Measurements from ENCODE around the gene SYNDIG1.

Gene SYNDIG1

DNA sequence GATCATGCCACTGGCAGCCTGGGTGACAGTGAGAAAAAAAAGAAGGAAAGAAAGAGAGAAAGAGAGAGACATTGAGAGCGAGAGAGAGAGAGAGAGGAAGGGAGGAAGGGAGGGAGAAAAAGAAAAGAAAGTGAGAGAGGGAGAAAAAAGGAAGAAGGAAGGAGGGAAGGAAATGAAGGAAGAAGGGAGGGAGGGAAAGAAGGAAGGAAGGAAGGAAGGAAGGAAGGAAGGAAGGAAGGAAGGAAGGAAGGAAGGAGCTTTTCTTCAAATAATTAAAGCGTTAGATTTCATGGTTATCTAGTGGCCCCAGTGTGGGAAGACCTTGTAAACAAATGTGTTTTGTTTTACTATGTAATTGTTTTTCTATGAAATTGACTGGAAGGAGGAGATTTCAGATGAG, 170.8 kb downstream of the SYNDIG1 start:
- no peak for DNase-seq

- no peak for DNase-seq
Observed at GRCh38 chr20:24640686-24641085, 171.3 kb downstream of the SYNDIG1 start.

- no peak for DNase-seq
Observed at GRCh38 chr20:24643731-24644626, 174.6 kb downstream of the SYNDIG1 start.

GRCh38 chr20:24646321-24646720, 176.9 kb downstream of the SYNDIG1 start:
- DNase-seq, result no peak

DNA sequence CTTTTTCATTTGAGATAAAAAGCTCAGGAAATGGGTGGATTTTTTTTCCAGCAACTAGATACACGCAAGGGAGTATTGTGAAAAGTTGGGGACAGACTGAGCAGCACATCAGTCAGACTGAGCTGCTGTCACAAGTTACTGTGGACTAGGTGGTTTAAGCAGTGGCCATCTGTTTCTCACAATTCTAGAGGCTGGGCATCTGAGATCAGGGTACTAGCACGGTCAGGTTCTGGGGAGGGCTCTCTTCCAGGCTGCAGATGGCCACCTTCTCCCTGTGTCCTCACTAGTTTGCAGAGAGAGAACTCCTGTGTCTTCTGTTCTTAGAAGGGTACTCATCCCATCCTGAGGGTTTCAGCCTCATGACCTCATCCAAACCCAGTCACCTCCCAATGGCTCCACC, 178.3 kb downstream of the SYNDIG1 start:
- DNase-seq, result no peak

DNA sequence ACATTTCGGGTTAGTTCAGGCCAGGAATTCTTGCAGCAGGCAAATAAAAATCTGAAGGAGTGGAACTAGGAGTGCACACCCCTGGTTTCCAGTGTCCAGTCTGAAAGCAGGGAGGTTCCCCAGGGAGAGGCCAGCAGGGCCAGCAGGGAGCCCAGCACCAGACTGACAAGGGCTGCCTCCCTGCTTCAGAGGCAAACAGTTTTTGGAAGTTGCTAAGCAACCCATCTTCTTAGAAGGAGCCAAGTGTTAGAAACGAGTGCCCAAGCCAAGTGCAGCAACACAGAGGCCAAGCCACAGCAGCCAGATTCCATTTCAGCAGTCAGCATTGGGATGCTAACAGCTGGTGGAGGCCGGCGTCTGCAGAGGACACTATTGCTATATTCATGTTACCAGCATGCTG, 179.1 kb downstream of the SYNDIG1 start:
- no peak for DNase-seq

GRCh38 chr20:24648919-24649318, 179.5 kb downstream of the SYNDIG1 start:
- no peak for DNase-seq

DNA sequence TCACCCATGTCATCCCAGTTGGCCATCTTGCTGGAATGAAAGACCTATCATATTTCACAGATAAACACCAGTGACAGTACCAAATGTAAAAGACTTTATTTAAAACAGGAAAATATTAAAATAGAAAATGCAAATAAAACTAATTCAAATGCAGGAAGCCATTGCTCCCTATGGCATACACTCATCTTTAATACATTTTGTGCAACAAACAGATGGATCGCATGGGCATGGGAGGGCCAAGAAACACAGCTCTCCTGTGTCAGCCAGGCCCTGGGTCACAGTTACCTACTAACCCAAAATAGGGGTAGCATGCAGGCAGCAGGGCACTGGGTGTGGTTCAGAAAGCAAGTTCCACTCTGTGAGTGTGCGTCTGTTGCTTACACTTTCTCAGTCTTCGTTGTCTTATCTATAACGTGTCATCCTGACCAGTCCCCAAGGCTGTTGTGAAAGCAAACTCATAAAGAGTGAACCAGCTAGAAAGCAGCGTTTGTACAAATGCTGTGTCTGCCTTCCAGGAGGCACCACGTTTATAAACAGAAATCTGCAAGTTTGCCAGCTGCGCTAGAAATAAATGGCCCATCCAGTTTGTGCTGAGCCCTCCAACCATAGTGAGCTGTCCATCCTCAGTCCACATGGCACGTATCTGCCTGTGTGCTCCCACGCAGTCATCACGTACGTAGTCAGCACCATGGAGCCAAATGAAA, 180.5 kb downstream of the SYNDIG1 start:
- DNase-seq, result no peak

DNA sequence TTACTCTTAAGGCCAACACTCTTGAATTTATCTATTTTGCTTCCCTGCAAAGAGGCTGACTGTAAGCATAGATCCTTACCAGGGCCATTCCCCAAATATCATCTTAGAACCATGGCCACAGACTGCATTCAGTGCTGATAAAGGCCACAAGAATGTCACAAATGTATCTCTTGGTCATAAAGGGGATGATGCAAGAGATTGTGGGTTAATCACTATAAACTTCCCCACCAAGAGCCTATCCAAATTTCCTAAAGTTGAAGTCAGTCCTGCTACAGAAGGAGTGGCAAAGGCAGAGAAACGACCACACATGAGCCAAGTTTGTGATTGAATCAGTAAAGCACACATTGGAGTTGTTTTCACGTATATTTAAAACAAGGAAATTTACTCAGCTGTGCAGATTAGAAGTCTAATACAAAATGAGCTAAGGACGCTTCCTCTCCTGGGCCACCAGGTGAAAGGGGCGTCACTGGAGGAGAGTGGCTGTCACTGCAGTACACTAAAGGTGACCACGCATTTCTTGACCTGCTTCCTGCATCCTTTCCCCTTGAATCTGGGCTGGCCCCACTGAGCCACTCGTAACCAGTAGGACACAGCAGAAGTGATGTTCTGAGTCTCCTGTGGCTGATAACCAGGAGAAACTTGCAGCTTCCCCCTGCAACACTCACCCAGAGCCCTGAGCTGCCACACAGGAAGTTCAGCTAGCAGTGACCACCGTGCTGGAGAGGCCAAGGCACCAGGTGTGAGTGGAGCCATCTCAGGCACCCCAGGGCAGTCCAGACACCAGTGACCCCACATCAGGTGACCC, 181.9 kb downstream of the SYNDIG1 start:
- no peak for DNase-seq

- no peak for DNase-seq
Observed at GRCh38 chr20:24651976-24652345, 182.5 kb downstream of the SYNDIG1 start.

- DNase-seq, result no peak
Observed at GRCh38 chr20:24653306-24653705, 183.9 kb downstream of the SYNDIG1 start.

- no peak for DNase-seq
Observed at GRCh38 chr20:24654425-24654824, 185.0 kb downstream of the SYNDIG1 start.

GRCh38 chr20:24656391-24656790, 187.0 kb downstream of the SYNDIG1 start:
- no peak for DNase-seq

GRCh38 chr20:24657196-24657595, 187.8 kb downstream of the SYNDIG1 start:
- no peak for DNase-seq

- no peak for DNase-seq
Observed at GRCh38 chr20:24657878-24658620, 188.6 kb downstream of the SYNDIG1 start.

GRCh38 chr20:24658920-24659660, 189.7 kb downstream of the SYNDIG1 start:
- no peak for DNase-seq

DNA sequence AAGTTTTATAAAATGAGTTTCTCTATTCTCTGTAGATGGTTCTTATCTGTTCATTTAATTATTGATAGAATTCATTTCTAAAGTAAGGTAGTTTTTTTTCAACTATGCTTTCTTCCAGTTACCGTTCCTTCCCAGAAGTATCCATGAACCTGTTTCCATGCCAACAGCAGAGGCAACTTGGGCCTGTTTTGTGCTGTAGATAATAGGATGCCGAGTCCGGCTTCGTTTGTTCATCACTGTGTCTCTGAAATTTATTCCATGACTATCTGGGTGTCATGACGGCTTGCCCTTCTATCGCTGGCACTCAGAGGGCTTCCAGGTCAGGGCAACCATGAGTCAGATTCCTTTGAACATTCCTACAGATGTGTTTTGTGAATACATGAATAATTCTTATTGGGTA, 190.4 kb downstream of the SYNDIG1 start:
- DNase-seq, result no peak

DNA sequence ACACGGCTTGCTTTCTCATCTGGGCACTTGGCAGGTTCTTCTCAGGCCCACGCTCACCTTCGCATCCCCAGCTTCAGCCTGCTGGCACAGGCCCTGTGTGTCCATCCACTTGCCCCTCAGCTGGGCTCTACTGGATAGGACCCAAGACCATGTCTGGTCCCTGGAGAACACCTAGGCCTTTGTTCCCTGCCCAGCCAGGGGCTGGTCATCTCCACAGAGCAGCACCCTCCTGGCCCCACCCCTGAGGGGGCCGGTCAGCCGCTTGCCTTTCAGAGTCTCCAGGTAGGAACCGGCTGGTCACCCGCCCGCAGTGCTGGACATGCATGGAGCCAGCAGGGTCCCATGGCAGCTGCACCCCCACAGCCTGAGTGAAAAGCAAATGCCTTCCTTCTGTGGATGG, 191.2 kb downstream of the SYNDIG1 start:
- no peak for DNase-seq

GRCh38 chr20:24661255-24661654, 191.8 kb downstream of the SYNDIG1 start:
- no peak for DNase-seq

DNA sequence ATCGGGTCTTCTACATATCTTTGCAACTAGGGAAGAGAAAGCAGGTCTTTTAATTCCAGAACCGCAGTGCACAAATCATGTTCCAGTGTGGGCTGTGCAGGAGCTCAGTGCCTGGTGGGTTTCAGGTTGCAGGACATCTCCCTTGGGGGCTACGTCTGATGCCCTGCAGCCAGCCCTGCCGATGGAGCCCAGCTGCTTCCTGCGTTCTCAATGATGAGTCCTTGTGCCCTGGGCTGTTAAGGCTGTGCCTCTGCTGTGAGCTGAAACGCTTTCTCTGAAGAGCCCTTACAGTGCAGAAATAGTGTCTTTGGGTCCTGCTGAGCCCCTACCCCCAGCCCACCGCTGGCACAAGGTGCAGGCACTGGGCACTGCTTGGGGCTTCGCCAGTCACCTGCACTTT, 192.9 kb downstream of the SYNDIG1 start:
- DNase-seq, result no peak

GRCh38 chr20:24662752-24663365, 193.4 kb downstream of the SYNDIG1 start:
- no peak for DNase-seq

- DNase-seq, result no peak
Observed at GRCh38 chr20:24663496-24663895, 194.1 kb downstream of the SYNDIG1 start.

Measured in NCI-H774 (cell line).